SU-DHL-6 (cell line): Measurements from ENCODE around the gene ADCY5.

Experiments used
- CTCF ChIP-seq: fragments of 200-600 bp; sonication (generic); IDR thresholded peaks from one replicate; pipeline ENCODE4 v1.5.1; 2017; ENCODE audit warnings: antibody characterized with exemption, mild to moderate bottlenecking, low read length, moderate library complexity; ENCODE audit not compliant: insufficient read depth, poor library complexity, severe bottlenecking
- EZH2phosphoT487 ChIP-seq: fragments of 200-600 bp; sonication (generic), shearing (Covaris generic); conservative IDR thresholded peaks from 2 replicates; pipeline ENCODE4 v1.6.1; 2018; ENCODE audit warnings: mild to moderate bottlenecking, antibody characterized with exemption, low read length, moderate library complexity, mixed read lengths

GRCh38 chr3:123379041-123379830, 69.7 kb downstream of the ADCY5 start:
- TF ChIP-seq CTCF (no peak), EZH2phosphoT487 (no peak)
